OCI-LY7 (cell line): Measurements from ENCODE around the gene APOA4.

Source experiments
- CTCF ChIP-seq: fragments of 200-600 bp; sonication (generic); conservative IDR thresholded peaks from 2 replicates; pipeline ENCODE4 v1.5.1; 2014; ENCODE audit warnings: mild to moderate bottlenecking, antibody characterized with exemption, low read length, moderate library complexity, mixed read lengths
- EZH2phosphoT487 ChIP-seq: fragments of 200-600 bp; sonication (generic); IDR thresholded peaks from 2 replicates; pipeline ENCODE4 v1.6.1; 2018; ENCODE audit warnings: low read depth, borderline replicate concordance, mild to moderate bottlenecking, mixed run types, antibody characterized with exemption, low read length, moderate library complexity, mixed read lengths

GRCh38 chr11:116798368-116798767 is 24.7 kb downstream of the APOA4 start:
- TF ChIP-seq CTCF (no peak), EZH2phosphoT487 (no peak)
